GM13976 (cell line): Measurements from ENCODE around the gene COPZ1.

ENCODE experiments used
- DNase-seq: peaks from one replicate; pipeline ENCODE4 v3.0.0; 2012; ENCODE audit warnings: low spot score
- CTCF ChIP-seq: IDR thresholded peaks from 2 replicates; pipeline ENCODE4 v1.5.1; 2012; ENCODE audit warnings: borderline replicate concordance, mild to moderate bottlenecking; ENCODE audit not compliant: insufficient read depth; ENCODE audit errors: extremely low read depth, missing control alignments, control extremely low read depth
- in situ Hi-C: fragments of 300-500 bp; cut with MboI; formaldehyde crosslinking; loops from one replicate; pipeline ENCODE4 v1.12.0; 2022; ENCODE audit warnings: low sequenced_read_pairs, mixed read lengths, inconsistent platforms; ENCODE audit not compliant: unreplicated experiment

The COPZ1 gene

GRCh38 chr12:54371328-54372112 lies 46.6 kb downstream of the COPZ1 start:
- no peak for DNase-seq
- in situ Hi-C loops: loop anchor here (5.0 kb wide), 1 partner anchor 154 kb away; no protein-coding TSS in a partner anchor
- TF ChIP-seq CTCF: no peak

GRCh38 chr12:54372113-54372806 lies 47.3 kb downstream of the COPZ1 start:
- in situ Hi-C loops: loop anchor here (5.0 kb wide), 1 partner anchor 155 kb away; no protein-coding TSS in a partner anchor
- TF ChIP-seq CTCF: no peak
- no peak for DNase-seq

- in situ Hi-C loops: loop anchor here (5.0 kb wide), 1 partner anchor 157 kb away; no protein-coding TSS in a partner anchor
- no peak for DNase-seq
- no peak for TF ChIP-seq CTCF
Observed at GRCh38 chr12:54373649-54374561, 49.0 kb downstream of the COPZ1 start.

GRCh38 chr12:54374562-54375258 lies 49.8 kb downstream of the COPZ1 start:
- in situ Hi-C loops: loop anchor here (5.0 kb wide), 1 partner anchor 157 kb away; no protein-coding TSS in a partner anchor
- no peak for DNase-seq
- no peak for TF ChIP-seq CTCF

GRCh38 chr12:54375259-54375579 lies 50.3 kb downstream of the COPZ1 start:
- in situ Hi-C loops: no loop called here
- DNase-seq: no peak
- no peak for TF ChIP-seq CTCF

GRCh38 chr12:54376596-54376995 lies 51.7 kb downstream of the COPZ1 start:
- in situ Hi-C loops: no loop called here
- no peak for DNase-seq
- no peak for TF ChIP-seq CTCF
